ENCODE results near the gene GLCE.

The GLCE gene

GRCh38 chr15:69305204-69305931 lies 144.9 kb downstream of the GLCE start:
- no peak for DNase-seq (ENCODE audit: insufficient read length, low spot score)
- TF ChIP-seq SPI1 (IDR thresholded peaks at IDR 0.05; ENCODE audit: low read depth, low read length) (no peak), TAF1 (IDR thresholded peaks at IDR 0.05; ENCODE audit: low read depth, low read length) (no peak), POU2F2 (IDR thresholded peaks at IDR 0.05; ENCODE audit: low read depth, low read length) (no peak), PAX5 (IDR thresholded peaks at IDR 0.05; ENCODE audit: insufficient read depth, low read length, severe bottlenecking) (no peak), POLR2A (IDR thresholded peaks at IDR 0.05; ENCODE audit: low read depth, low read length) (no peak), POLR2AphosphoS5 (IDR thresholded peaks at IDR 0.05; ENCODE audit: low read depth, low read length) (no peak)
- FAIRE-seq, result no peak

GRCh38 chr15:69305933-69306568 lies 145.6 kb downstream of the GLCE start:
- FAIRE-seq (no peak), DNase-seq (ENCODE audit: insufficient read length, low spot score) (no peak)
- TF ChIP-seq TAF1 (IDR thresholded peaks at IDR 0.05; ENCODE audit: low read depth, low read length) (no peak), POLR2A (IDR thresholded peaks at IDR 0.05; ENCODE audit: low read depth, low read length) (no peak), POLR2AphosphoS5 (IDR thresholded peaks at IDR 0.05; ENCODE audit: low read depth, low read length) (no peak), PAX5 (IDR thresholded peaks at IDR 0.05; ENCODE audit: insufficient read depth, low read length, severe bottlenecking) (no peak), POU2F2 (IDR thresholded peaks at IDR 0.05; ENCODE audit: low read depth, low read length) (no peak), SPI1 (IDR thresholded peaks at IDR 0.05; ENCODE audit: low read depth, low read length) (no peak)

GRCh38 chr15:69307939-69308338 lies 147.5 kb downstream of the GLCE start:
- DNase-seq (ENCODE audit: insufficient read length, low spot score) (no peak), FAIRE-seq (no peak)
- TF ChIP-seq PAX5 (IDR thresholded peaks at IDR 0.05; ENCODE audit: insufficient read depth, low read length, severe bottlenecking) (no peak), POLR2A (IDR thresholded peaks at IDR 0.05; ENCODE audit: low read depth, low read length) (no peak), SPI1 (IDR thresholded peaks at IDR 0.05; ENCODE audit: low read depth, low read length) (no peak), POU2F2 (IDR thresholded peaks at IDR 0.05; ENCODE audit: low read depth, low read length) (no peak), POLR2AphosphoS5 (IDR thresholded peaks at IDR 0.05; ENCODE audit: low read depth, low read length) (no peak), TAF1 (IDR thresholded peaks at IDR 0.05; ENCODE audit: low read depth, low read length) (no peak)

- TF ChIP-seq POU2F2 (IDR thresholded peaks at IDR 0.05; ENCODE audit: low read depth, low read length) (no peak), POLR2A (IDR thresholded peaks at IDR 0.05; ENCODE audit: low read depth, low read length) (no peak), TAF1 (IDR thresholded peaks at IDR 0.05; ENCODE audit: low read depth, low read length) (no peak), POLR2AphosphoS5 (IDR thresholded peaks at IDR 0.05; ENCODE audit: low read depth, low read length) (no peak), PAX5 (IDR thresholded peaks at IDR 0.05; ENCODE audit: insufficient read depth, low read length, severe bottlenecking) (no peak), SPI1 (IDR thresholded peaks at IDR 0.05; ENCODE audit: low read depth, low read length) (no peak)
- FAIRE-seq, result no peak
Observed at GRCh38 chr15:69308949-69309348, 148.5 kb downstream of the GLCE start.

GRCh38 chr15:69311319-69311721 lies 150.9 kb downstream of the GLCE start:
- no peak for TF ChIP-seq SPI1 (IDR thresholded peaks at IDR 0.05; ENCODE audit: low read depth, low read length)
- no peak for TF ChIP-seq POU2F2 (IDR thresholded peaks at IDR 0.05; ENCODE audit: low read depth, low read length)
- TF ChIP-seq POLR2AphosphoS5 (IDR thresholded peaks at IDR 0.05; ENCODE audit: low read depth, low read length), result no peak
- TF ChIP-seq PAX5 (IDR thresholded peaks at IDR 0.05; ENCODE audit: insufficient read depth, low read length, severe bottlenecking), result no peak
- no peak for TF ChIP-seq TAF1 (IDR thresholded peaks at IDR 0.05; ENCODE audit: low read depth, low read length)
- no peak for TF ChIP-seq POLR2A (IDR thresholded peaks at IDR 0.05; ENCODE audit: low read depth, low read length)
- DNase-seq (ENCODE audit: insufficient read length, low spot score), result no peak
- no peak for FAIRE-seq

More at GRCh38 chr15:69308949-69309348, 148.5 kb downstream of the GLCE start:
- DNase-seq (ENCODE audit: insufficient read length, low spot score), result no peak

GRCh38 chr15:69313432-69314000 lies 153.1 kb downstream of the GLCE start:
- DNase-seq (ENCODE audit: insufficient read length, low spot score), result no peak
- no peak for TF ChIP-seq POLR2AphosphoS5 (IDR thresholded peaks at IDR 0.05; ENCODE audit: low read depth, low read length)
- FAIRE-seq, result no peak

- TF ChIP-seq POLR2A (IDR thresholded peaks at IDR 0.05; ENCODE audit: low read depth, low read length) (no peak), TAF1 (IDR thresholded peaks at IDR 0.05; ENCODE audit: low read depth, low read length) (no peak), POLR2AphosphoS5 (IDR thresholded peaks at IDR 0.05; ENCODE audit: low read depth, low read length) (no peak), PAX5 (IDR thresholded peaks at IDR 0.05; ENCODE audit: insufficient read depth, low read length, severe bottlenecking) (no peak), SPI1 (IDR thresholded peaks at IDR 0.05; ENCODE audit: low read depth, low read length) (no peak), POU2F2 (IDR thresholded peaks at IDR 0.05; ENCODE audit: low read depth, low read length) (no peak)
- FAIRE-seq, result no peak
- no peak for DNase-seq (ENCODE audit: insufficient read length, low spot score)
Observed at GRCh38 chr15:69314131-69314530, 153.7 kb downstream of the GLCE start.

- FAIRE-seq, result no peak
- no peak for TF ChIP-seq POLR2A (IDR thresholded peaks at IDR 0.05; ENCODE audit: low read depth, low read length)
- no peak for TF ChIP-seq POU2F2 (IDR thresholded peaks at IDR 0.05; ENCODE audit: low read depth, low read length)
- no peak for TF ChIP-seq POLR2AphosphoS5 (IDR thresholded peaks at IDR 0.05; ENCODE audit: low read depth, low read length)
- no peak for TF ChIP-seq PAX5 (IDR thresholded peaks at IDR 0.05; ENCODE audit: insufficient read depth, low read length, severe bottlenecking)
- no peak for TF ChIP-seq SPI1 (IDR thresholded peaks at IDR 0.05; ENCODE audit: low read depth, low read length)
- TF ChIP-seq TAF1 (IDR thresholded peaks at IDR 0.05; ENCODE audit: low read depth, low read length), result no peak
- no peak for DNase-seq (ENCODE audit: insufficient read length, low spot score)
Observed at GRCh38 chr15:69314736-69315135, 154.3 kb downstream of the GLCE start.

GRCh38 chr15:69315402-69316110 lies 155.1 kb downstream of the GLCE start:
- no peak for DNase-seq (ENCODE audit: insufficient read length, low spot score)
- no peak for FAIRE-seq
- TF ChIP-seq TAF1 (IDR thresholded peaks at IDR 0.05; ENCODE audit: low read depth, low read length) (no peak), POU2F2 (IDR thresholded peaks at IDR 0.05; ENCODE audit: low read depth, low read length) (no peak), SPI1 (IDR thresholded peaks at IDR 0.05; ENCODE audit: low read depth, low read length) (no peak), PAX5 (IDR thresholded peaks at IDR 0.05; ENCODE audit: insufficient read depth, low read length, severe bottlenecking) (no peak), POLR2AphosphoS5 (IDR thresholded peaks at IDR 0.05; ENCODE audit: low read depth, low read length) (no peak), POLR2A (IDR thresholded peaks at IDR 0.05; ENCODE audit: low read depth, low read length) (no peak)
